Spleen (tissue), 11 donors: ENCODE results near the gene CCDC73. TPM values are rescaled to one million over a fixed set of nuclear protein-coding genes. Genes with fewer than 3 reads are reported as not detected.

ENCODE experiments used
- DNase-seq: peaks from one replicate; pipeline ENCODE4 v3.0.0-alpha.2; 2020
- H3K27ac ChIP-seq, 8 donors: fragments of 200-600 bp; sonication (generic) in 7 of 8; 1 replicate in 4 of 8; 2 replicates in 4 of 8; pipeline versions ENCODE4 v1.5.0 to v1.8.0; 2016 to 2021; ENCODE audit warnings: inconsistent platforms in 4 of 8, mild to moderate bottlenecking in 4 of 8, moderate library complexity in 1 of 8
- H3K27me3 ChIP-seq, 7 donors: fragments of 200-600 bp; sonication (generic) in 6 of 7; replicated peaks in 1 of 7; 1 replicate in 4 of 7; 2 replicates in 3 of 7; pipeline versions ENCODE4 v1.5.0 to v1.8.0; 2016 to 2021; ENCODE audit warnings: inconsistent platforms in 3 of 7, mild to moderate bottlenecking in 1 of 7
- H3K36me3 ChIP-seq, 6 donors: fragments of 200-600 bp; sonication (generic) in 5 of 6; 1 replicate in 4 of 6; 2 replicates in 2 of 6; pipeline versions ENCODE4 v1.5.0 to v1.8.0; 2016 to 2021; ENCODE audit warnings: inconsistent platforms in 2 of 6
- H3K4me1 ChIP-seq, 6 donors: fragments of 200-600 bp; sonication (generic) in 5 of 6; 1 replicate in 3 of 6; 2 replicates in 3 of 6; pipeline versions ENCODE4 v1.5.0 to v1.8.0; 2016 to 2021; ENCODE audit warnings: inconsistent platforms in 3 of 6
- H3K4me3 ChIP-seq, 8 donors: fragments of 200-600 bp; sonication (generic) in 7 of 8; 1 replicate in 4 of 8; 2 replicates in 4 of 8; pipeline versions ENCODE4 v1.5.0 to v1.8.0; 2016 to 2021; ENCODE audit warnings: inconsistent platforms in 4 of 8, mild to moderate bottlenecking in 4 of 8, moderate library complexity in 2 of 8
- H3K9me3 ChIP-seq, 8 donors: fragments of 200-600 bp; sonication (generic) in 7 of 8; 1 replicate in 4 of 8; 2 replicates in 4 of 8; pipeline versions ENCODE4 v1.5.0 to v1.8.0; 2016 to 2021; ENCODE audit warnings: inconsistent platforms in 4 of 8
- POLR2A ChIP-seq, 3 donors: fragments of 450-650 bp; IDR thresholded peaks; one replicate each; pipeline ENCODE4 v1.5.1; 2017; ENCODE audit warnings: antibody characterized with exemption in 3 of 3, mild to moderate bottlenecking in 1 of 3
- POLR2AphosphoS5 ChIP-seq, 3 donors: sonication (generic); formaldehyde crosslinking; IDR thresholded peaks; one replicate each; pipeline ENCODE4 v1.5.1; 2017; ENCODE audit warnings: antibody characterized with exemption in 3 of 3
- WGBS, 5 donors: extraction: QIAGEN DNeasy Blood & Tissue Kit in 3 of 5; methylation state at CpG; one replicate each; pipeline versions ENCODE4 v1.1.5 to v1.1.7; 2013 to 2018; 5-methylcytosine and 5-hydroxymethylcytosine counted together
- intact Hi-C: fragments of 100-400 bp; cut with DNase I; formaldehyde crosslinking; loops from one replicate; pipeline ENCODE4 v1.15.0; 2023; ENCODE audit warnings: low total_unique reads
- polyA plus RNA-seq, 3 donors: library from polyadenylated mRNA; stranded (reverse); fragments of 200-250 nt; gene quantifications; one replicate each; pipeline ENCODE4 v1.2.1, GENCODE V29; 2013
- total RNA-seq, 7 donors: library from RNA; depleted of rRNA in 3 of 7; stranded (reverse); fragments of >200 nt in 3 of 7; fragmentation: NEBNext Ultra II Directional in 4 of 7; extraction: Animal tissue kit (Norgen Biotek cat#: 25700) in 4 of 7; gene quantifications; one replicate each; pipeline versions ENCODE4 v1.1.0 to v1.2.1, GENCODE V29; 2016 to 2021
- TF ChIP-seq, protein P1 (sequence below), 11 experiments: fragments of 200-600 bp in 7 of 11; fragments of 450-650 bp in 4 of 11; sonication (generic) in 4 of 11; IDR thresholded peaks in 8 of 11; conservative IDR thresholded peaks in 3 of 11; 1 replicate in 7 of 11; 2 replicates in 4 of 11; pipeline versions ENCODE4 v1.4.0 to v1.8.0; 2016 to 2021; ENCODE audit warnings: antibody characterized with exemption in 11 of 11, inconsistent platforms in 4 of 11, mild to moderate bottlenecking in 1 of 11
- donor health status: healthy with polysubstance abuse.
- donor health status: DM: no; HTN: no; CAD: no; lungs with moderate emphysema.
- donor health status: DM: no; HTN: no; CAD: no.
- donor health status: Bipolar disorder and iron deficiency.
- donor health status: healthy.
- donor health status: DM: no; HTN: no; CAD: no.
- donor health status: DM: yes; HTN: yes; CAD: no.

CCDC73 gene
- total and polyA plus RNA-seq, 10 donors = 0.16 to 2.1 (median 0.51) TPM; not detected in 1

DNA sequence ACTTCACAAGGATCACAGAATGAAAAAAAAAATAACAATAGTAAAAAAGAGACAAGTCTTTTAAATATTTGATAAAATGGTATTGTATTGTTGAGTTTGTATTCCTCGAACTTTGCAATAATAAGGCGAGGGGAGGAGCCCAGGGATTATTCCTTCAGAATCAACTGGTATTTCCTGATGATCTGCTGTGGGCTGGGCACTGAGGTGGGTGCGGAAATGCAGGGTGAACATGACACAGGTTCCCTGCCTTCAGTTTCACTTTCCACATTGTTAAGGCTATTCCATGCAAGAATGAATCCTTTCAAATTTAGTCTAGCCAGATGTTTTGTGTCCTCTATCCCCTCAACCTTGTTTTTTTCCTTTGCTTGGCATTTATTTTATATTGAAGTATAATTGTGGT lies 212.9 kb downstream of the CCDC73 start:
- no peak overlapping the region for H3K4me3 ChIP-seq
- no peaks in the 10 kb centered on the region for H3K36me3 ChIP-seq
- peaks cover 9 to 28% (median 25%) of the 10 kb centered on the region in 6 donors for H3K4me1 ChIP-seq
- H3K9me3 ChIP-seq = no peaks in the 10 kb centered on the region
- no peak overlapping the region for H3K27ac ChIP-seq
- TF ChIP-seq POLR2AphosphoS5 (IDR thresholded peaks at IDR 0.05) = no peak
- no peak for TF ChIP-seq POLR2A (IDR thresholded peaks at IDR 0.05)
- TF ChIP-seq, protein P1, sequence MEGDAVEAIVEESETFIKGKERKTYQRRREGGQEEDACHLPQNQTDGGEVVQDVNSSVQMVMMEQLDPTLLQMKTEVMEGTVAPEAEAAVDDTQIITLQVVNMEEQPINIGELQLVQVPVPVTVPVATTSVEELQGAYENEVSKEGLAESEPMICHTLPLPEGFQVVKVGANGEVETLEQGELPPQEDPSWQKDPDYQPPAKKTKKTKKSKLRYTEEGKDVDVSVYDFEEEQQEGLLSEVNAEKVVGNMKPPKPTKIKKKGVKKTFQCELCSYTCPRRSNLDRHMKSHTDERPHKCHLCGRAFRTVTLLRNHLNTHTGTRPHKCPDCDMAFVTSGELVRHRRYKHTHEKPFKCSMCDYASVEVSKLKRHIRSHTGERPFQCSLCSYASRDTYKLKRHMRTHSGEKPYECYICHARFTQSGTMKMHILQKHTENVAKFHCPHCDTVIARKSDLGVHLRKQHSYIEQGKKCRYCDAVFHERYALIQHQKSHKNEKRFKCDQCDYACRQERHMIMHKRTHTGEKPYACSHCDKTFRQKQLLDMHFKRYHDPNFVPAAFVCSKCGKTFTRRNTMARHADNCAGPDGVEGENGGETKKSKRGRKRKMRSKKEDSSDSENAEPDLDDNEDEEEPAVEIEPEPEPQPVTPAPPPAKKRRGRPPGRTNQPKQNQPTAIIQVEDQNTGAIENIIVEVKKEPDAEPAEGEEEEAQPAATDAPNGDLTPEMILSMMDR (IDR thresholded peaks at IDR 0.05 in 8 of 11, conservative IDR thresholded peaks at IDR 0.05 in 3 of 11) = no peak
- intact Hi-C loops = no loop called here
- no peaks in the 10 kb centered on the region for H3K27me3 ChIP-seq
- WGBS, 5 donors = 86 to 94% (median 89%) methylated on average over 3 of the region's 3 CpGs
- no peak for DNase-seq

DNA sequence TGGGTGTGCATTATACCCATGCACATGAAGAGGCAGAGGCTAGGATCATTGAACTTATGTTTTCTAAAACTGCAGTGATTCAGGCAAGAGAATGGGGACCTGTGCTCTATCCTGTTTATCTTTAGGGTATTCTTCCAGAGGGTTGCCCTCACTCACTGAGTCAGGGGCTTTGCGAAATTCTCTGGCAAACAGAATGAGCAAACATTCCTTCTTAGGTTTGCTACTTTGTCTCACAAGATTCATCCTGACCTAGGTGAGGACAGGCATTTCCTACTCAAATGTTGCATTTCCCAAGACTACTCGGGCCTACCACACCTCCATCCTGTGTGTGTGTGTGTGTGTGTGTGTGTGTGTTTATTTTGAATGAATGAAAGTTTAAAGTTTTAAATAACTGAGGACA lies 213.5 kb downstream of the CCDC73 start:
- H3K9me3 ChIP-seq = no peaks in the 10 kb centered on the region
- no peaks in the 10 kb centered on the region for H3K36me3 ChIP-seq
- H3K4me3 ChIP-seq = no peak overlapping the region
- DNase-seq = no peak
- WGBS, 5 donors = 67 to 89% (median 73%) methylated on average over 2 of the region's 2 CpGs
- H3K4me1 ChIP-seq = peaks cover 8 to 22% (median 19%) of the 10 kb centered on the region in 6 donors
- intact Hi-C loops = no loop called here
- TF ChIP-seq POLR2A (IDR thresholded peaks at IDR 0.05) = no peak
- TF ChIP-seq, protein P1 (IDR thresholded peaks at IDR 0.05 in 8 of 11, conservative IDR thresholded peaks at IDR 0.05 in 3 of 11) = no peak
- TF ChIP-seq POLR2AphosphoS5 (IDR thresholded peaks at IDR 0.05) = no peak
- no peaks in the 10 kb centered on the region for H3K27me3 ChIP-seq
- no peak overlapping the region for H3K27ac ChIP-seq

DNA sequence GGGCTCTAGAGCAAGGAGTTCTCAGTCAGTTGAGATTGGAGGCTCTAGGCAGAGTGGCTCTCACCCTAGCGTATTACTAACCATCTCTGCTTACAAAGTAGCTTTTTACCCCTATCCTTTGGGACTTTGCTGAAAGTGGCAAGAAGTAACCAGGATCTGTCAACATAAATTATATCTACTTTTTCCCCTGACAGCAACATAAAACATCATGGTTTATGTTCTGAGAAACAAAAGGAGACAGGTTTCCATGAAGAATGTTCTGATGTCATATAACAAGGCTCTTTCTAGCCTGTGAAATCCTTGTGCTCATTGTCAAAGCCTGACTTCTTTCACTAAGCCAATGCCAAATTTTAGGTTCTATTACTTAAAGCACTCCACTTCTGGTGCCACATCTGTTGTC lies 218.0 kb downstream of the CCDC73 start:
- Histone ChIP-seq H3K27ac (no peak overlapping the region), H3K36me3 (no peaks in the 10 kb centered on the region), H3K27me3 (no peaks in the 10 kb centered on the region), H3K9me3 (no peaks in the 10 kb centered on the region), H3K4me3 (no peak overlapping the region), H3K4me1 (no peaks in the 10 kb centered on the region)
- no peak for DNase-seq
- intact Hi-C loops = no loop called here
- WGBS, 5 donors = 89 to 100% (median 92%) methylated on average over 1 of the region's 1 CpG
- TF ChIP-seq, protein P1 (IDR thresholded peaks at IDR 0.05 in 8 of 11, conservative IDR thresholded peaks at IDR 0.05 in 3 of 11) = no peak
- TF ChIP-seq POLR2A (IDR thresholded peaks at IDR 0.05) = no peak
- no peak for TF ChIP-seq POLR2AphosphoS5 (IDR thresholded peaks at IDR 0.05)

DNA sequence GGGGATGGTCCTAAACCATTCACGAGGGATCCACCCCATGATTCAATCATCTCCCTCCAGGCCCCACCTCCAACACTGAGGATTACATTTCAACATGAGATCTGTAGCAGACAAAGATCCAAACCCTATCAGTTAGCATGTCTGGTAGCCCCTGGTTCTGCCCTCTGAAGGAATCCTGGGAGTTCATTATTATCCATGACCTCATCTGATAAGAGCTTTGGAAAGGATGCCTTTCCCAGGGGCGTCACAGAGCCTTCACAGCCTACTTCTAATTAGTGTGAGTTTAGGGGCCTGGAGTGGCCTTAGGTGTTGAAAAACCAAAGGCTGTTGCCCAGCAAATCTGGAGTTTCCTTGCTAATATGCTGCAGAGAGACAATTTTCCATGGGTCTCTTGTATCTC lies 219.4 kb downstream of the CCDC73 start:
- 70 to 83% (median 75%) methylated on average over 2 of the region's 2 CpGs for WGBS, 5 donors
- Histone ChIP-seq H3K4me3 (no peak overlapping the region), H3K9me3 (no peaks in the 10 kb centered on the region), H3K4me1 (no peaks in the 10 kb centered on the region), H3K27ac (no peak overlapping the region), H3K36me3 (no peaks in the 10 kb centered on the region), H3K27me3 (peaks cover 0 to 5% (median 0%) of the 10 kb centered on the region in 7 donors)
- TF ChIP-seq, protein P1 (IDR thresholded peaks at IDR 0.05 in 8 of 11, conservative IDR thresholded peaks at IDR 0.05 in 3 of 11) = no peak
- no peak for TF ChIP-seq POLR2AphosphoS5 (IDR thresholded peaks at IDR 0.05)
- no peak for TF ChIP-seq POLR2A (IDR thresholded peaks at IDR 0.05)
- DNase-seq = no peak
- intact Hi-C loops = no loop called here
